ENCODE data around the gene D2HGDH.

GRCh38 chr2:241751776-241752175 is 17.3 kb downstream of the D2HGDH start:
- TF ChIP-seq ZNF274 (IDR thresholded peaks at IDR 0.05; ENCODE audit: borderline replicate concordance, extremely low read depth, low read length) (no peak), CEBPB (IDR thresholded peaks at IDR 0.05; ENCODE audit: low read depth, low read length) (no peak), CTCF (IDR thresholded peaks at IDR 0.05; ENCODE audit: control extremely low read depth in 1 of 3, insufficient read depth in 1 of 3, low read depth in 1 of 3, low read length in 3 of 3) (no peak), FOSL1 (IDR thresholded peaks at IDR 0.05; ENCODE audit: insufficient read depth, low read depth, low read length) (no peak), POLR2A (IDR thresholded peaks at IDR 0.05; ENCODE audit: control extremely low read depth in 1 of 2, low read depth in 2 of 2, low read length in 2 of 2) (no peak), SRF (IDR thresholded peaks at IDR 0.05; ENCODE audit: low read depth, low read length) (no peak), BACH1 (IDR thresholded peaks at IDR 0.05; ENCODE audit: low read length) (no peak), EP300 (IDR thresholded peaks at IDR 0.05; ENCODE audit: borderline replicate concordance in 1 of 2, low read depth in 2 of 2, low read length in 2 of 2) (no peak), PHF8 (conservative IDR thresholded peaks at IDR 0.05; ENCODE audit: low read depth, low read length) (no peak), CBX5 (IDR thresholded peaks at IDR 0.05; ENCODE audit: low read depth, low read length) (no peak)
